Subcutaneous adipose tissue (tissue), 4 donors: ENCODE measurements around the gene CIDEB. TPM values are rescaled to one million over a fixed set of nuclear protein-coding genes. Genes with fewer than 3 reads are reported as not detected.

Experiments
- total RNA-seq, 4 donors: library from RNA; depleted of rRNA; stranded (reverse); fragments of >200 nt; gene quantifications; one replicate each; pipeline ENCODE4 v1.1.0, GENCODE V29; 2016
- TF ChIP-seq, protein P1 (sequence below): fragments of 450-650 bp; IDR thresholded peaks from one replicate; pipeline ENCODE4 v1.5.1; 2016; ENCODE audit warnings: low read depth, mild to moderate bottlenecking, control low read depth, antibody characterized with exemption, moderate library complexity

Gene CIDEB
- total RNA-seq, 4 donors from 2014 or later: 5.2 to 14.3 (median 10.3) TPM

DNA sequence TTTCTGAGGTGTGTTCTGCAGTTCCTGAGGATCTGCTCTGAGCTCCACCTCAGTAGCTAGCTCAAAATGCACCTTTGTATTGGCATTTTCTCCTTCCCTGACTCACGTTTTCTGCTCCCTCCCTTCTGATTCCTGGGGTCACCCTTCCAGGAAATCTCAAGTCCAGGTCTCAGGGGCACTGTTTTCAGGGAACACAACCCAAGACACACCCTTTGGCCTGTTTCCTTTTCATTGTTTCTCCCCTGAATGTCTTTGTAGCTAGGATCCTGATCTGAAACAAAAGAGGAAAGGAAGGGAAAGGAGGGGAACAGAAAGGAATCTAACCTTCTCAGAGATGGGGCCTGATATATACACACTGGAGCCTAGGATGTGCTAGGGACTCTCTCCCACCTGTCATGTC lies 39.4 kb upstream of the CIDEB start:
- TF ChIP-seq, protein P1, sequence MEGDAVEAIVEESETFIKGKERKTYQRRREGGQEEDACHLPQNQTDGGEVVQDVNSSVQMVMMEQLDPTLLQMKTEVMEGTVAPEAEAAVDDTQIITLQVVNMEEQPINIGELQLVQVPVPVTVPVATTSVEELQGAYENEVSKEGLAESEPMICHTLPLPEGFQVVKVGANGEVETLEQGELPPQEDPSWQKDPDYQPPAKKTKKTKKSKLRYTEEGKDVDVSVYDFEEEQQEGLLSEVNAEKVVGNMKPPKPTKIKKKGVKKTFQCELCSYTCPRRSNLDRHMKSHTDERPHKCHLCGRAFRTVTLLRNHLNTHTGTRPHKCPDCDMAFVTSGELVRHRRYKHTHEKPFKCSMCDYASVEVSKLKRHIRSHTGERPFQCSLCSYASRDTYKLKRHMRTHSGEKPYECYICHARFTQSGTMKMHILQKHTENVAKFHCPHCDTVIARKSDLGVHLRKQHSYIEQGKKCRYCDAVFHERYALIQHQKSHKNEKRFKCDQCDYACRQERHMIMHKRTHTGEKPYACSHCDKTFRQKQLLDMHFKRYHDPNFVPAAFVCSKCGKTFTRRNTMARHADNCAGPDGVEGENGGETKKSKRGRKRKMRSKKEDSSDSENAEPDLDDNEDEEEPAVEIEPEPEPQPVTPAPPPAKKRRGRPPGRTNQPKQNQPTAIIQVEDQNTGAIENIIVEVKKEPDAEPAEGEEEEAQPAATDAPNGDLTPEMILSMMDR: no peak

DNA sequence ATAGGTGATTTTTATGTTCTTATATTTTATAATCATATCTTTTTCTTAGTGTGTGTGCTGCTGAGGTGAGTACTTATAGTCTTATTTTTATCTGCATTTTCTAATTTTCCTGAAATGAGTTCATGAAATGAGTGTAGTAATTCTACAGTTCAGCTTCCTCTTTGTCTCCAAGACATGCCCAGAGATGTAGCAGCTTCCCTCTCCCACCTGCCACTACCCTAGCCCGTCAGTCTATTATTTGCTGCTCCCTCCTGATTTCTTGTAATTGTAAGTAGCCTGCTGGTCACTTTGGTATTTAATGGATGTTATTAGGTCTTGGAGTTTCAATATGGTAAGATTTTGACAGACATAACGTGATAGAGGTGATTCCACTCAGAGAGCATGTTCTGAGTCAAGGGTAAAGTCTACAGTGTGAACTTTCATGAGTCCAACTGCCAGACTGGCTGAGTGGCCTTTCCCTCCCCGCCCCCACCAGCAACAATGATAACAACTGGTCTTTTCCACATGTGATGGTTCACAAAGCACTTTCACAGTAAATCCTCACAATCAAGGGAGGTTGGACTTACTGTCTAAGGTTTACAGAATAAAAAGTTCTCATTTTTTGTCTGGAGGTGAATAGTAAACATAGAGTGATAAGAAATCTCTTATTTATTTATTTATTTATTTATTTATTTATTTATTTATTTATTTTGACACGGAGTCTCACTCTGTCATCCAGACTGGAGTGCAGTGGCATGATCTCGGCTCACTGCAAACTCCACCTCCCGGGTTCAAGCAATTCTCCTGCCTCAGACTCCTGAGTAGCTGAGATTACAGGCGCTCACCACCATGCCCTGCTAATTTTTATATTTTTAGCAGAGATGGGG lies 36.3 kb upstream of the CIDEB start:
- TF ChIP-seq, protein P1: no peak

DNA sequence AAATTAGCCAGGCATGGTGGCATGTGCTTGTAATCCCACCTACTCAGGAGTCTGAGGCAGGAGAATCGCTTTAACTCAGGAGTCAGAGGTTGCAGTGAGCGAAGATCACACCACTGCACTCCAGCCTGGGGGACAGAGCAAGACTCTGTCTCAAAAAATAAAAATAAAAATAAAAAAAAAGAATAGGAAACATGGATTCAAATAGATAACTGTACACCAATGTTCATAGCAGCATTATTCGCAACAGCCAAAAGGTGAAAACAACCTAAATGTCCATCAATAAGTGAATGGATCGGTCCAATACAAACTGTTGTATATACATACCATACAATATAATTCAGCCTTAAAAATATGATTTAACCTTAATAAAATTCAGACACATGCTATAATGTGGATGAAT lies 35.1 kb upstream of the CIDEB start:
- TF ChIP-seq, protein P1: no peak

DNA sequence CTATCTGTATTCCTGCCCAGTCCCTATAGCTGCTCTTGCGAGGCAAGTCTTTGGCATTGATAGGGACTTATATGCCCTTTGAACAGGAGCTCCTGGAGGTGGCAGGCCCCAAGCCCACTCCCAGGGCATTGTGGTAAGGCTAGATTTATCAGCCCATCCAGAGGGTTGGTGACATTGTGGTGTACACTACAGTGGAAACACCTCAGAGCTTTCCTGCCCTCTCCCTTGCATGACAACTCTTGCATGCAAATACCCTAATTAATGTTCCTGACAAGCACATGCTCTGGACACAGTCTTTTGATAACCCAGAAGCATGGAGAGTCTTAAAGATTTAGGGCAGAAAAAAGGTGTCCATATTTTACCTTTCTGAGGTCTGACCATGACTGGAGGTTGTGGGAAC lies 32.8 kb upstream of the CIDEB start:
- TF ChIP-seq, protein P1: no peak

DNA sequence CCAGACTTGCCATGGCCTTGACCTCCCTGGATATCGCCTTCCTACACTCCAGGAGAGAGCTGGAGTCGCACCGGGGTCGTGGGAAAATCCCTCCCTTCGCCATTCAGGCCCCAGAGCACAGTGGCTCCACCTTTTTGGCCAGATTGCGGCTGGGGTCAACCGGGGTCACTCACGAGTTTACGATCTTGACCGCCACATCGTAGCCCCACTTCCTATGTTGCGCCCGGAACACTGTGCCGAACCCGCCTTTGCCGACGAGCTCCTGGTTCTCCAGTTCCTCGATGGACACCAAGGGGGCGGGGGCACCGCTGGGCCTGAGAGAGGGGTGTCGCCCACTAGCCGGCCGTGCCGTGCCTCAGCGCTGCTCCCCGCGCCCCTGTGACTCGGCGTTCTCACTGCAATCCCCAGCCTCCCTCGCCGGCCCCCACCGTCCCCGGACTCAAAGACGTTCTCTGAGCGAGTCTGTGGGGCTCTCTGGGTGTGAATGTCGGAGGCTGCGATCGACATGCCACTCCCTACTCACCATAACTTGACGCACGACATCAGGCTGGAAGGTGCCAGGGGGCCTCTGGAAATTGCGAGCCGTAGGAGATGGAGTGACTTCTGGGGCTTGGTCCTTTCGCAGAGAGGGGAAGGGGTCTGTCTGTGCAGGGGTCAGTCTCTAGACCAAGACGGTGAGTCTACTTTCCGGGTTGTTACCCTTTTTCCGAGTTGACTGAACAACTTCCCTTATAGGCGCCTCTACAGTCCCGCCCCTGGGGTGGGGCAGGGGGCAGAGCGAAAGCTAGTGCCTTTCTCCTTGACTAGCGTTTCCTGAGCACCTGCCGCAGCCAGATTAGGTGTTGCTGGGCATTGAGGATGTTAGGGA lies 31.7 kb upstream of the CIDEB start, which contains the start of gene RIPK3:
Gene RIPK3, minus strand, starts transcription at position 708 of the 868 bp plus-strand sequence. Its CDS starts 165 bp downstream, at position 543.
- TF ChIP-seq, protein P1: no peak

DNA sequence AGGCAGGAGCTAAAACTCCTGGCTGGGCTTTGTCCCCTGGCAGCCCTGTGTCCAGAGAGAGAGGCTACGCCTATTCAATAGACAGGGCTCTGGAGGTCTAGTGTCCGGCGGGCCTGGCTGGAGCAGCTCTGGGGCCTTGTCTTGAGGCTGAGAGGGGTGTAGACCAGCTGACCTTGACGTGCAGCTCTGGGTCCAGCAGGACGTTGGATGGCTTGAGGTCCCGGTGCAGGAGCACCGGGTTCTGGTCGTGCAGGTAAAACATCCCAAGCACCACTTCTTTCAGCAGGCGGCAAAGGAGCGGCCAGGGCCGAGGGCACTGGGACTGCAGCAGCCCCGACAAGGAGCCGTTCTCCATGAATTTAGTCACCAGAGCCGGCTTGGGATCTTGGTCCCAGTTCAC lies 31.1 kb upstream of the CIDEB start:
- TF ChIP-seq, protein P1: no peak

DNA sequence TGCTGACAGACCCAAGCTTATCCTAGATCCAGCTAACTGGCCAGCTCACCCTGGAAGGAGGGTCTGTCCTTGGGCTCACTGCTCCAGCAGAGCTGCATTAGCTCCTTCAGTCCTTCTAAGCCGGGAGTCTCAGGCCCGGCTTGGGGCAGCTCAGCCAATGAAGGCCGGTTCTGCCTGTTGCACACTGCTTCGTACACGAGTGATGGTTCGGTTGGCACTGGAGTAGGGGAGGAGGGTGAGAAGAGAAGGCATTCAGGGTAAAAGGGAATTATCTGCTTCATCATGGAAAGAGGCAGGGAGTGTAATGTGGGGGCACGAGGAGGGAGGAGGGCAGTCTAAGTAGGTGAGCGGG lies 30.0 kb upstream of the CIDEB start:
- TF ChIP-seq, protein P1: no peak
